GM19372 (cell line): ENCODE results near the gene ARAP1.

Experiments used
- ATAC-seq: cut with Tn5 transposase; IDR thresholded peaks from one replicate; pipeline ENCODE4 v1.9.1; 2021; ENCODE audit warnings: mild to moderate bottlenecking, low read depth, moderate library complexity; ENCODE audit not compliant: unreplicated experiment

ARAP1 gene

DNA sequence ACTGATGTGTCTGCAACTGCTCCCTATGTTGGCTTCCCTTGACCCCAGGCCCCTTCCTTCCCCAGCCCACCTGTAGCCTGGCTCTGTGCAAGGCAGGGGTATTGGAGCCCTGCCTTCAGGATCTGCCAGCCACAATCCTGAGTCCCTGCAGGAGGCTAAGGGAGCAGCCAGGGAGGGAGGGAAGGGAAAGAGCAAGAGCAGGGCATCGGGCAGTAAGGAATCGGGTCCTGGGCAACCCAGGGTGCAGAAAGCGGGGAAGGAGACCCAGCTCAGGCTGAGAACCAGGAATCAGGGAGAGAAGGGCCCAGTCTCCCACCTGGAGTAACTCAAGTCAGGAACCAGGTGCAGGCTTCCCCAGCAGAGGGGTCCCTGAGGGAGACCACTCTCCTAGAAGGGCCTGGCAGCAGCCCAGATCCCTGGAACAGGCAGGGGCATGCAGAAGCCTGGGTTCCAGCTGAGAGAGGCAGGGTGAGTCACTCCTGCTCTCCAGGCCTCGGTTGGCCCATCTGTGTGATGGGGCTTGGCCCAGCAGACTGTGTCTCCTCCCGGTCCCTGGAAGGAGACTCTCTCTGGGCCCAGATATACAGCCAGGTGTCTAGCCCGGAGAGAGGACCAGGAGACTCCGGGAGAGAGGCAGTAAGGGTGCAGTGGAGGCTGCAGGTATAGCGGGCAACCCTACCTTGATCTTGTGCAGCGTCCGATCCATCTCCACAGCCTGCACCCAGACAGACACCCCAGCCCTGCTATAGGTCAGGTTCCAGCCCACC, 28.3 kb upstream of the ARAP1 start:
- ATAC-seq, result no peak

DNA sequence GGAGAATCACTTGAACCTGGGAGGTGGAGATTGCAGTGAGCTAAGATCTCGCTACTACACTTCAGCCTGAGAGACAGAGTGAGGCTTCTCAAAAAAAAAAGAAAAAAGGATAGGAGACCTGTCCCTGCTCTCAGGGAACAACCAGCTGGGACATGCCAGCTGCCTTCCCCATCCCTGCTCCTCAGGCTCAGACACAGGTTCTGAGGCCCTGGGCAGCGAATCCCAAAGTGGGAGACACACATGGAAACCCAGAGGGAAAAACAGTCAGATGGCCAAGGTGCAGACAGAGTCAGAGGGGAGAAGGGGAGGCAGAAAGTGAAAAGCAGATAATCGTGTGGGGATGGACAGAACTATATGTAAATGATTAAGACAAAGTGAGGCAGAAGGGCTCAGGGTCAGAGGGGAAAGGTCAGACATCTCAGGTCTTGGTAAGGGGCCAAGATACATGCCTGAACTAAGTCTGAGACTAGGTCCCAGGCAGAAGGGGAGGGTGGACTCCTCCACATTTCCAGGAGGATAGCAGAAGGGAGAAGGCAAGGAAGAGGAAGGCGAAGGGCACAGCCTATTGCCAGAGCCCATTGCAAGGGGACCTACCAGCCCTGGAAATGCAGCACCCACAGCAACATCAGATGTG, 27.4 kb upstream of the ARAP1 start:
- ATAC-seq, result no peak

DNA sequence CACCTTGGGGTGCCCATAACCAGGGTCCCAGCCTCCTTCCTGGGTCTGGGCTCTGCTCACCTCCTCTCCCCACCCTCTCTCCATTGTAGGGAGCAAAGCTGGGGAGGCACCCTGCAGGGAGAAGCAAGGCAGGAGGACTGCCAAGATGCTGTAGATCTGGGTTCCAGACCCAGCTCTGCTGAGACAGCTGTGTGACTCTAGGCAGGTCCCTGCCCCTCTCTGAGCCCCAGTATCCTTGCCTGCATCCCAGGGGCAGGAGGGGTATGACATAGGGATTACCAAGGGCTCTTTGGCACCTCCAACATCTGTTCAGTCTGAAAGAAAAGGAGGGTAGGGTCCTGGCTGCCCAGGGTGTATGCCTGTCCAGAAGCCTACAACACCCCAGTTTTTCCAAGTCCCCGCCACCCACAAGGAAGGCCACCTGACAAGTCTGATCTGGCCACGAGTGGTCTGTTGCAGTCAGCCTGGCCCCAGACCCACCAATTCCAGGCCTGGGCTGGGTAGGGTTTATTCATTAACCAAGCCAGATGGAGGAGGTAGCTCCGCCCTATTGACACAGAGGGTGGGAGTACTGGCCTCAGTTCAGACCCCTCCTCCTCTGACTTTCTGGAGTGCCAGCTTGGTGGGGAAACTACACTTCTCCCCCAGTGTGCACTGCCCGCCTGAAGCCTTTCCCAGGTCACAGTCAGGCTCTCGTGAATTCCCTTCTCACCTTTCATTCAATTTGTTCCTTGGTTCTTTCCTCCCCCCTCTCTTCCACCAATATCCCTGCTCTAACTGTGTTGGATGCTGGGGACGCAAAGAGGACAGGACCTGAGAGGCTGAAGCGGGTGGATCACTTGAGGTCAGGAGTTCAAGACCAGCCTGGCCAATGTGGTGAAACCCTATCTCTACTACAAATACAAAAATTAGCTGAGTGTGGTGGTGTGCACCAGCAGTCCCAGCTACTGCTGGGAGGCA, 26.6 kb upstream of the ARAP1 start:
- ATAC-seq, result no peak

DNA sequence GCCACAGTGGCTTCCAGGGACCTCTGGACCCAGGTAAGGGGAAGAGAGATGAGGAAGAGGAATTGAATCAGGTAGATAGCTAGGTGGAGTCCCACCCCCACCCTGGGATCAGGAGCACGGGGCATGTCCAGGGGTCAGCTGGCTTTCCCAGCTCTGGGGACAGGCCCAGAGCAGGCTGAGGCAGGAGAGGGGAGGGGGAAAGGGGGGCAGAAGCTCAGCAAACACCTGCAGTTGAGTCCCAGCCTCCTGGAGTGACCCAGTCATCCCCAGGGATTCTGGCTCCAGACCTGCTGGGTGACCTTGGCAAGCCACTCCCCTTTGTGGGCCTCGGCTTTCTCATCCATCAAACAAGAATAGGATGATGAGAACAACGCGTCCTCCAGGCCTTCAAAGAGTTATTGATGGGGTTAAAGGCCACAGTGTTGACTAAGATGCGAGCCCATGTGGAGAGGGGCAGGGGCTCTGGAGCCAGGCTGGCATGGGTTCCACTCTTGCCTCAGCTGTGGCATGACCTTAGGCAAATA, 25.6 kb upstream of the ARAP1 start:
- no peak for ATAC-seq

DNA sequence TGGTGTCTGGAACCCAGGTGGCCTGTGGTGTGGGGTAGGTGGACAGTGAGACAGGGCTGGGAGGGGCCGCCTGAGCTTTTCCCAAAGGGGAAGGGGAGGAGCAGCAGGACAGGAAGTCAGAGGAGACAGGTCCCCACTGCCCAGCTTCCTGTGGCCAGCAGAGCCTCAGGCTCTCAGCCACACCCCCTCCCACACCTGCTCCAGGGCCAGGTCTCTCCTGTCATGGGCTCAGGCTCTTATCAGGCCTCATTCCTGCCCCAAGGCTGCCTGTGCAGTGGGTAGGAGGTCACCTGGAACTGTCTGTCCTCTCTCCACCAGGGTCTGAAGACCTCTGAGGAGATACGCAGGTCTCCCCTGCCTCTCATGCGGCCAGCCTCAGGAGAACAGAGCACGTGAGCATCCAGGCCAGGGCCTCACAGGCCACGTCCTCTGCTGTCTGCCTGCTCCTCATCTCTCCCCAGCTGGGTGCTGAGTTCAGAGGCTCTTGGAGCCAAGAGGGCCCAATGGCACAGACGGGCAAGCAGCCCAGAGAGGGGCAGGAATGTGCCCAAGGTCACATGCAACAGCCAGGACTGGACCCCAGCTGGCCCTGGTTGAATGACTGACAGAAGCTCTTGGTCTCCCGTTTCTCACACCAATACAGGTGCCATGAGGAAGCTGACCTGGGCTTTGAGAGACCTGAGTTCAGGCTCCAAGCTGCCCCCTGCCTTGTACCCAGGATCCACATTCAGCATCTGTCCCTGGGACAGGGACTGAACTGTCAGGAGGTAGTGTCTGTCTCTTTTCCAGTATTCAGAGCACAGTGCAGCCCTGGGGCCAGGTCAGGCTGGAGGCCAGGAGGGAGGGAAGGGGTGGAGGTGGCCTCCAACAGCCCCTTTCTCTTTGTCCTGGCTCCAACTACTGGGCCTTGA, 24.9 kb upstream of the ARAP1 start:
- no peak for ATAC-seq

DNA sequence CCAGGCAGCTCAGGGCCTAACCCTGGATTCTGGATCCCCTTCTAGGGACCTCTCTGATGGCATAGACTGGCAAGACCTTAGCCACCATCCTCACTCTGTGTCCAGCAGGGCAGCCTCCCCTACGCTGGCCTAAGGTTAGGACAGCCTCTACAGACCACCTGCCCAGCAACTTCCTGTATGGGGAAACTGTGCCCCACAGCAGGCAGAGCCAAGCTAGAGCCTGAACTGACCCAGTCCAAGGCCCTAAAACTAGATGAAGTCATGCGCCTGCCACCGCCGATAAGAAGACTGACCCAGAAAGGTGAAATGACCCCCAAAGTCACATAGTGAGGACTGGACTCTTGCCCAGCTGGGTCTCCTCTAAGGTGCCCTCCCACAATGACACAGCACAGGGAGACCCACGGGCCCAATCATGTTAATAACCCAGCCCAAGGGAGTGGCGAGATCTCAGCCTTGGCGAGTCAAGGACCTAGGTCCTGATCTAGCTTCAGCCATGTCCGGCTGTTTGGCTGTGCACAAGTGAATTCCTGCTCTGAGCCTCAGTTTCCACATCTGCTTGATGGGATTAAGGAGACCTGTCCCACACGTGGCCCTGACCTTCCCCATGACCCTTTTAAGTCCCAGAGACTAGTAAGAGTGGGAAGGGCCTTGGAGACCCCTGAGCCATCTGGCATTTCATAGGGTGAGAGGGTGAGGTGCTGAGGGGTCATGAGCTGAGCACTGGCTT, 24.1 kb upstream of the ARAP1 start:
- ATAC-seq, result no peak

DNA sequence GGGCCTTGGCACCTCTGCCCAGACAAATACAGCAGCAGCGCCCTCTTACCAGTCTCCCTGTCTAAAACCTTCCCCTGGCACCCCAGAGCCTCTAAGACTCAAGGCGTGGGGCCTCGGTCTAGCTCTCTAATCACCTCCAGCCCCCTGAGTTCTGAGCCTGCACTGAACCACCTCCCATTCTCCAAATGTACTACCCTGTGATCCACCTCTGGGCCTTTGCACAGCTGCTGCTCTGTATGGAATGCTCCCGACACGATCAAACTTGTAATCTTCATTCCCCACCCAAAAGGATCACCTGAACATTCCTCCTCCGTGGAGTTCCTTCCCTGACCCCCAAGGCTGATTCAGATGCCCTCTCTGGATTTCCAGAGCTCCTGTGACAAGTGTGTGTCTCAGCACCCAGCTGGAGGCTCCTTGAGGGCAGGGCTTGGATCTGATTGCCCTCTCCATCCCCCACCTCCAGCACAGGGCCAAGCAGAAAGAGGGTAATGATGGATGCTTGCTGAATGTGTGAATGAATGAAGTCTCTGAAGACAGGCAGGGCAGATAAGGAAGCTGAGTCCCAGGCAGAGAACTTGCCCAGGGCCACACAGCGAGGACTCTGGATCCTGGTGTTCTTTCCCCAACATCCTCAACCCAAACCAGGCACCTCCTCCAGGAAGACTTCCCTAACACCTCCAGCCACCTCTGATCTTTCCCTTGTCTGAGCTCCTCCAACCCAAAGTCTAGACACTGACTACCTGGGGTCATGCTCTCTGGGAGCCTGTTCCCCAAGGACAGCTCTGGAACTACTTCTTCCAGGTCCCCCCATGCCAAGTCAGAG, 23.3 kb upstream of the ARAP1 start:
- ATAC-seq, result no peak

DNA sequence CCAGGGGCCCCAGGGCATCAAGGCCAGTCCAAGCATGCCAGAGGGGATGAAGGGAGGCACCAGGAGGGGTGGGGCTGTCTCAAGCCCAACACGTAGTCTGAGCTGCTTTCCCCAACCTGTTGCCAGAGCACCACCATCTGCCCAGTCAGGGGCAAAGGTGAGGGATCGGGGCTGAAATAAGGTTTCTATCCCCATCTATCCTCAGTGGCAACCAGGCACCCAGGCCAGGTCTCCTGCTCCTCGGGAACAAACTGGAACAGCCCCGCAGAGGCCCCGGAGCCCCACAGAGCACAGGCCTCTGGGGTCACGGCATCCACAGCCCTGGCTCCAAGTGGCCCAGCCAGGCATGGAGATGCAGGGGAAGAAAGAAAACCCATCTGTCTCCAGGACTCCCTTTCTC, 22.3 kb upstream of the ARAP1 start:
- ATAC-seq, result no peak

DNA sequence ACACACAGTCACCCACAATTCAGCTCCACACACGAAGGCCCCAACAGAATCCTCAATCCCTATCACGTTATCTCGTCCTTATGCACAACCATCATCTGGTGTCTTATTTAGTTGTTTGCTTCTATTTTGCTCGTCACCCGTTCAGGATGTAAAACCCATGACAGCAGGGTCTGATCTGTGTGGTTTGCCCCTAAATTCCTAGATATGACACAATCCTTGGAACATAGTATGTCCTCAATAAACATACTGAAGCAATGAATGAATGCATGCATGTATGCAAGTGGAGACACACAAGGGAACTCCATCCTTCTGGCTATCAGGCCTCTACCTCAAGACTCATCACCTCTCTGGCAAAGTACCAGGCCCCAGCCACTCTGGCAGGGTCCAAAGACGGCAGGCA, 21.5 kb upstream of the ARAP1 start:
- ATAC-seq, result no peak

DNA sequence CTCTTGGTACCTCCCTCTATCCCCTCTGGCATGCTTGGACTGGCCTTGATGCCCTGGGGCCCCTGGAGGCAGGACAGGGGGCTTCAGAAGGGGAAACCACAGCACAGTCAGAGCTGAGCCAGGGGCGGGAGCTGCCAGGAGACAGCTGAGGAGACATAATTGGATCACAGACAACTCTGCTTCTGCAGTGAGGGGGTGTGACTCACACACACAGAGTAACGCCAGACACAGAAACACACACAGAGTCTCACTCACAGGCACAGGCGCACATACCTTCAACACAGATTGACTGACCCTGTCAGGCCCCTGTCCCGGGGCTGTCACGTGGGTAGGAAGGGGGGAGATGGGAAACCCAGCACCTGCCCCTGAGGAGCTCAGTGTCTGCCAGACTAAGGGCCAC, 21.1 kb upstream of the ARAP1 start:
- no peak for ATAC-seq

DNA sequence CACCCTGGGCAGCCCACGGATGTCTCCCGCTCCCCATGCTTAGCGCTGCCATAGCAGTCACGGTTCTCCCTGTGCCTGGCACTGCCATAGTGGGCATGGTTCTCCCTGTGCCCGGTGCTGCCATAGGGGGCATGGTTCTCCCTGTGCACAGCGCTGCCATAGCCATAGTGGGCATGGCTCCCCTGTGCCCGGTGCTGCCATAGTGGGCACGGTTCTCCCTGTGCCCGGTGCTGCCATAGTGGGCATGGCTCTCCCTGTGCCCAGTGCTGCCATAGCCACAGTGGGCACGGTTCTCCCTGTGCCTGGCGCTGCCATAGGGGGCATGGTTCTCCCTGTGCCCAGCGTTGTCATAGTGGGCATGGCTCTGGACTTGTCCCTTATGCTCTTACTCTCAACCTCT, 19.9 kb upstream of the ARAP1 start:
- ATAC-seq, result no peak

DNA sequence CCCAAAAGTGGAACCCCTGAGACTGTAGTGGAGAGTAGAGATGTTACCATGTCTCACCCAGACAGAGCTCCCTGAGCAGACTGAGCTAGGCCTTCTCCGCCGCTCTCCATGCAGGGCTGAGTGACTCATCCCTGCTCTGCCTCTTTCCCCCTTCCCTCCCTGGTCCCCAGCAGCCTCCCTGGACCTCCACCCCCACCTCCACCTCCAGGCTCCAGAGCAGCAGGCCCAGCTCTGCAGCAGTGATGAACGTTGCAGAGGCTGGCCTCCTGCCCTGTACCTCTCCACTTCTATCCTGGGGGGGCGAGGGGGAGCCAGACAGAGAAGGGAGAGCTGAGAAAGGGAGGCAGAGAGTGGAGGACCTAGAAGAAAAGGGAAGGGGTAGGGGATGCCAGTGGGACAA, 19.3 kb upstream of the ARAP1 start:
- no peak for ATAC-seq

DNA sequence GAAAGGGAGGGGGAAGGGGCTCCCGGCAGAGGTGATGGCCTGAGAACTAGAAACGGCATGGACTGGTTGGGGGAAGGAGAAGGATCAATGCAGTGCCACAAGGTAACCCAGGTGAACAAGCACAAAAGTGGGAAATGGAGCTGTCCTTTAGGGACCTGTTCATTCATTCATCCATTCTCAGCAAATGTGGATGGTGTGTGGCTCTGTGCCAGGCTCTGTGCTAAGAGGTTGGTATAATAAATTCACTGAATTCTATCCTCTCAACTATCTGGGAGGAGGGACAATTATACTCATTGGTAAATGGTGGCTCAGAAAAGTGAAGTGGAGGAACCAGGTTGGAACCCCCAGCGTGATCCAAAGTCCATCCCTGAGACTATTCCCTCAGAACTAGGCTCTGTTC, 18.6 kb upstream of the ARAP1 start:
- ATAC-seq, result no peak

DNA sequence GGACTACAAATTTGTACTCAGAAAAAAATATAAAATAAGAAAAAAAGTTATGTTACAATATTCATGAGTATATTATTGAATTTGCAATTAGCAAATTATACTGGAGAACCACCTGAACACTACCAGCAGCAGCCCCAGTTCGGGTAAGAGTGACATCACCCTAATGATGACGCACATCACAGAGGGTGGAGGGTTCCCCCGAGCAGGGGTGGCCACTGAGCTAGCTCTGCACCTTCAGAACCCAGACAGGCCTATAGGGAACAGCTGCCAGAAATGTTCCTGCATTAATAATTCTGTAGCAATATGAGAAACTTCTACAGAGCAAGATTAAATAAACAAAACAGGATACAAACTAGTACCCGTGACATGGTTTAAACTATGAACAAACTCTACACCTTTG, 17.5 kb upstream of the ARAP1 start:
- no peak for ATAC-seq

DNA sequence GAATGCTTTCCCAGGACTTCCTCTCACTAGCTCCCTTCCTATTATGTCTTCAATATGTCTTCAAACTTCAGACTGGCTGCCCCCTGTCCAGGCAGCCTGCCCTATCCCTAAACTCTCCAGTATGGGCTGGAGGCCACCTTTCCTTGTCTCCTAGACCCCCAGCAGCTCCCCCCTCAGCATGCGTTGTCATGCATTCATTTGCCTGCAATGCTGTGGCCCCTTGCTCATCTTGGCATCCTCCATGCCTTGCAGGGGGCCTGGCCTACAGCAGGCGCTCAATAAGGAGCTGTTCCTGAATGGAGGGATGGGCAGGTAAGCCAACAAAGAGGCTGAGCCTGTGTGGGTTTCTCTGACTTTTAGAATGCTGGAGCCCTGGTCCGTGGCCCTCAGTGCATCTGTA, 16.4 kb upstream of the ARAP1 start:
- ATAC-seq, result no peak

DNA sequence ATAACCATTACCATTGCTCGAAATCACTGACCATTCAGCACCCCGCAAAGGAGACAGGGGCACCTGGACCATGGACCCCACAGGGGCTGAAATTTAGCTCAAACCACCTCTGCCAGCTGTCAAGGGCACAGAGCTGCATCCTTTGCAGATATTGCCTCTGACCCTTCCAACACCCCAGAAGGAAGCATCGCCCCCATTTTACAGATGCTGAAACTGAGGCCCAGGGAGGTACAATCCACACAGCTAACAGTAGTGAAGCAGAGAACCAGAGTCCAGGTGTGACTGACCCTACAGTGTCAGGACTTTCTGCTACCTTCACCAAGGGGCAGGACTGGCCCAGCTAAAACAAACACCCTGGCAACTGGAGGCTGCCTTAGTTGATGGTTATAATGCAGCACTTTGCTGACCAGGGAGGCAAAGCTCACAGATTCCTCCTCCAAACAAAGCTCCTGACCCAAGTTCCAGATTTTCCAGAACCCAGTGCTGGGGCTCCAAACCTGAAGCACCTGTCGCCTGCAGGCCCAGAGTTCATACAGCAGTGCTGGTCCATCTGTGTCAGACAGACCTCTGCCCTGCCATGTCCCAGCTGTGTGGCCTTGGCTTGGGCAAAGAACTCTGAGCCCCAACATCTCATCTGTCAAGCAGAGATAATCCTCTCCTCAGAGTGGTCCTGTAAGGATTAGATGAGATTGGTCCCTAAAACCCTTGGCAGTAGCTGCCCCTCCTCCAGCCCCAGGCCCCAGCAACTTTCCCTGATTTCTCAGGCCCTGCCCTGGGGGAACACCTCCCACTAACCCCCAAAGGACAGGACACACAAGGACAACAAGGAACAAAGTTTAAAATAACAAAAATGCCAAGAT, 15.2 kb upstream of the ARAP1 start:
- ATAC-seq, result no peak

DNA sequence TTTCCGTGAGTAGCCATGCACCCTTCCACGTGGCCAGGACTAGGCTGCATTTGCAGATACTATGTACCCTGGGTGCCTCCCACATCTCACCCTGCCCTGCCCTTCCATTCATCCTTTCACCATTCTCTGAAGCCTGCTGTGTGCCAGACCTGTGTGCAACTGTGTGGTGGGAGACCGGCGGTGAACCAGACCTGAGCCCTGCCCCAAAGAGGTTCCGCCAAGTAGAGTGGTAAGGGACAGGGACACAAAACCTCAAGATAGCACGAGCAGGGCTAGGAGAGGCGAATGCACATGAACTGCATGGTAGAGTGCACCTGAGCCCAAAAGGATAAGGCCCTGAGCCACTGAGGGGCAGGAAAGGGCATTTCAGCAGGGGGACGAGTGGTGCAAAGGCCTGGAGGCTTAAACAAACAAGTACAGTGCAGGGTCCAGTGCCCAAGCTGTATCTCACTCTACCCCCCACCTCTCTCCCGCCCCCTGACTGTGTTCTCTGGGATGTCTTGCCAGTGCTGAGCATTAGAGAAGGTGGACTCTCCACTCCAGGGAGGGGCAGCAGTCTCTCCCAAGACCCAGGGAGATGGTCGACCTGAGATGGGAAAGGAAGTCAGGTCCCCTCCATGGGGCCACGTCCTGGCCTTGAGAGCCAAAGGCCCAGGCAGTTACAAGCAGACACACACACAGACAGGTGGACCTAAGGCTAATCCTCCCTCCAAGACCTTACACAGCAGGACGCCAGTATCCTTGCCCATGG, 14.1 kb upstream of the ARAP1 start:
- ATAC-seq, result no peak
